WTC11 (cell line): ENCODE results near the gene ZKSCAN1. TPM values are rescaled to one million over a fixed set of nuclear protein-coding genes. Genes with fewer than 3 reads are reported as not detected.
"Not testable (repeated sequence)": the region's sequence is repeated elsewhere in the genome, so short reads cannot be mapped to it uniquely, and the experiment has no call there.

Experiments
- ATAC-seq: fragments of 200-7000 bp; cut with Tn5 transposase; 2 replicates; pipeline ENCODE4 v1.10.0; 2021; ENCODE audit warnings: mild to moderate bottlenecking, moderate library complexity
- CTCF ChIA-PET: fragments of 300-600 bp; sonication (Branson Sonifier 250); formaldehyde crosslinking; loops from one replicate; lab custom pipeline; 2021; ENCODE audit warnings: antibody characterized with exemption; lab: Charles Lee
- POLR2A ChIA-PET: fragments of 350-600 bp; sonication (Branson Sonifier 250); formaldehyde crosslinking; loops from one replicate; lab custom pipeline; 2021; ENCODE audit warnings: antibody characterized with exemption; lab: Charles Lee
- DNase-seq: peaks from one replicate; pipeline ENCODE4 v3.0.0; 2021; ENCODE audit warnings: low spot score
- H3K27ac Mint-ChIP-seq: 2 replicates; pipeline ENCODE4 v1.8.0; 2021; ENCODE audit warnings: mixed read lengths
- H3K27me3 Mint-ChIP-seq: 2 replicates; pipeline ENCODE4 v1.8.0; 2021; ENCODE audit warnings: low read depth, mild to moderate bottlenecking, moderate library complexity, mixed read lengths
- H3K36me3 Mint-ChIP-seq: 2 replicates; pipeline ENCODE4 v1.8.0; 2021; ENCODE audit warnings: mixed read lengths
- H3K4me1 Mint-ChIP-seq: 2 replicates; pipeline ENCODE4 v1.8.0; 2022; ENCODE audit warnings: mixed read lengths
- H3K4me3 Mint-ChIP-seq: 2 replicates; pipeline ENCODE4 v1.8.0; 2021; ENCODE audit warnings: mild to moderate bottlenecking, moderate library complexity, mixed read lengths
- H3K9me3 Mint-ChIP-seq: 2 replicates; pipeline ENCODE4 v1.8.0; 2021; ENCODE audit warnings: mixed read lengths
- CREM ChIP-seq: sonication (generic); formaldehyde crosslinking; IDR thresholded peaks from 2 replicates; pipeline ENCODE4 v1.8.1; 2022; ENCODE audit warnings: mild to moderate bottlenecking, missing genetic modification reagents, moderate library complexity
- FOXK1 ChIP-seq: sonication (generic); formaldehyde crosslinking; IDR thresholded peaks from 2 replicates; pipeline ENCODE4 v1.8.0; 2022; ENCODE audit warnings: mild to moderate bottlenecking, moderate library complexity, missing genetic modification reagents
- GABPB1 ChIP-seq: sonication (generic); formaldehyde crosslinking; IDR thresholded peaks from 2 replicates; pipeline ENCODE4 v1.8.1; 2023; ENCODE audit warnings: mild to moderate bottlenecking, missing genetic modification reagents
- IRF2 ChIP-seq: sonication (generic); formaldehyde crosslinking; IDR thresholded peaks from 2 replicates; pipeline ENCODE4 v1.8.0; 2022; ENCODE audit warnings: low read depth, missing genetic modification reagents, borderline replicate concordance
- JAZF1 ChIP-seq: fragments of 250-450 bp; sonication (Bioruptor Pico); IDR thresholded peaks from 2 replicates; pipeline ENCODE4 v1.9.0; 2021; ENCODE audit warnings: moderate library complexity, mild to moderate bottlenecking, inconsistent platforms
- JUN ChIP-seq: sonication (generic); formaldehyde crosslinking; IDR thresholded peaks from 2 replicates; pipeline ENCODE4 v1.8.0; 2023; ENCODE audit warnings: mild to moderate bottlenecking, missing genetic modification reagents
- KAT7 ChIP-seq: sonication (generic); formaldehyde crosslinking; IDR thresholded peaks from 2 replicates; pipeline ENCODE4 v1.8.1; 2023; ENCODE audit warnings: missing genetic modification reagents, mild to moderate bottlenecking, borderline replicate concordance
- NFE2L1 ChIP-seq: sonication (generic); formaldehyde crosslinking; IDR thresholded peaks from 2 replicates; pipeline ENCODE4 v1.8.1; 2023; ENCODE audit warnings: missing genetic modification reagents
- NR2C2 ChIP-seq: sonication (generic); formaldehyde crosslinking; IDR thresholded peaks from 2 replicates; pipeline ENCODE4 v1.8.0; 2022; ENCODE audit warnings: mild to moderate bottlenecking, missing genetic modification reagents
- OVOL2 ChIP-seq: fragments of 250-450 bp; sonication (Bioruptor Pico); IDR thresholded peaks from 2 replicates; pipeline ENCODE4 v1.9.0; 2021; ENCODE audit warnings: mild to moderate bottlenecking, borderline replicate concordance
- RORB ChIP-seq: fragments of 250-450 bp; sonication (Bioruptor Pico); IDR thresholded peaks from 2 replicates; pipeline ENCODE4 v1.9.0; 2021; ENCODE audit warnings: mild to moderate bottlenecking
- TCF7 ChIP-seq: sonication (generic); formaldehyde crosslinking; IDR thresholded peaks from 2 replicates; pipeline ENCODE4 v1.8.0; 2022; ENCODE audit warnings: mild to moderate bottlenecking, low read depth, missing genetic modification reagents, moderate library complexity
- TEAD1 ChIP-seq: sonication (generic); formaldehyde crosslinking; IDR thresholded peaks from 2 replicates; pipeline ENCODE4 v1.8.0; 2022; ENCODE audit warnings: mild to moderate bottlenecking, missing genetic modification reagents
- ZNF232 ChIP-seq: sonication (generic); formaldehyde crosslinking; IDR thresholded peaks from 2 replicates; pipeline ENCODE4 v1.8.0; 2022; ENCODE audit warnings: mild to moderate bottlenecking, missing genetic modification reagents
- total RNA-seq: library from RNA; stranded (reverse); gene quantifications from 3 replicates; pipeline ENCODE4 v1.2.3, GENCODE V29; 2021
- TF ChIP-seq, protein P1 (sequence below): sonication (generic); formaldehyde crosslinking; IDR thresholded peaks from 2 replicates; pipeline ENCODE4 v1.8.1; 2023; ENCODE audit warnings: mild to moderate bottlenecking, moderate library complexity, missing genetic modification reagents
- TF ChIP-seq, protein P2 (sequence below): sonication (generic); formaldehyde crosslinking; IDR thresholded peaks from 2 replicates; pipeline ENCODE4 v1.8.1; 2023; ENCODE audit warnings: mild to moderate bottlenecking, missing genetic modification reagents
- TF ChIP-seq, protein P3 (sequence below): sonication (generic); formaldehyde crosslinking; IDR thresholded peaks from 2 replicates; pipeline ENCODE4 v1.8.0; 2023; ENCODE audit warnings: mild to moderate bottlenecking, missing genetic modification reagents
- TF ChIP-seq, protein P4 (sequence below): sonication (generic); formaldehyde crosslinking; IDR thresholded peaks from 2 replicates; pipeline ENCODE4 v1.8.1; 2022; ENCODE audit warnings: low read depth, missing genetic modification reagents, borderline replicate concordance
- TF ChIP-seq, protein P5 (sequence below): sonication (generic); formaldehyde crosslinking; IDR thresholded peaks from 2 replicates; pipeline ENCODE4 v1.8.1; 2023; ENCODE audit warnings: mild to moderate bottlenecking, missing genetic modification reagents, moderate library complexity
- TF ChIP-seq, protein P6 (sequence below): sonication (generic); formaldehyde crosslinking; IDR thresholded peaks from 2 replicates; pipeline ENCODE4 v1.8.1; 2022; ENCODE audit warnings: low read depth, mild to moderate bottlenecking, moderate library complexity, missing genetic modification reagents, borderline replicate concordance

Gene ZKSCAN1
- total RNA-seq, 1 experiment from 2014 or later = 46.6 TPM

DNA sequence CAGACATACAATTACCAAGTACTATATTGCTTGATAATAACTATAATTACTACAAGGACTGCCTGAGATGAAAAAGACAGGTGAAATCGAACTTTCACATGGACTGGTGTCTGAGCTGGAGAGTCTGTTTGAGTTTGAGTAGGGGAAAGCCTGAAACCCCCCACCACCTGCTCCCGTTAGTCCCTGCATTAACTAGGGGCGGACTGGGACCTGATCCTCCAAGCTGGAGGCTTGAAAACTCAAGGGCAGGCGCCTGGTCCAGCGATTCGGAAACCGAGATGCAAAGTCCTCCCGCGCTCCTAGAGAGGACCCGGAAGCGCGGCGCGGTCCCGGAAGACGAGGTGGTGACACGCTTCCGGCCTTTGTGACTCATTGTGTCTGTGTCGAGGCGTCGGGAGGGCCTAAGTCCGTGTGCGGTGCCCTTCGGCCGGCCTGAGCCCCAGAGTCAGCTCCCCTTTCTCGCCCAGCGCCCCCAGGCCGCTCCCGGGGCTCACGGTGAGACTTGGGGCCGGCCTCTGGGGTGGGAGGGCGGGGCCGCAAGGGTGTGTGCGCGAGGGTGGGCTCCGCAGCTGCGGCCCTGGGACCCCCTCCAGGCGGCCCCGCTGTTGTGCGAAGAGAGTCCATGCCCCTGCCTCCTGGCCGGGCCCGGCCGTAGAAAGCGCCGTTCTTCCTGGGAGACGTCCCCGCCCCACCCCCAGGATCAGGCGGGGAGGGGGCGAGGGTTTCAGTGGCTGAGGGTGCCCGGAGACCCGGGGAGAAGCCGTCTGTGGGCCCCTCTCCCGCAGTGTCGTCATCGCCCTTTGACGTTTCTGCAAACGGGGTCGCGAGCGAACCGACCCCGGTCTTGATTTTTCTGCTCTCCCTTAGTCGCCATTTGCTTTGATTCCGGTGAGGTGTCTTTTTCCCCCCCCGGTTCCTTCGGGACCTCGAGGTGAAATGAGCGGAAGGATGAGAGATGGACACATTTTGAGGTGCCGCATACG lies at the start of gene ZKSCAN1 (continued):
- TF ChIP-seq, protein P1, sequence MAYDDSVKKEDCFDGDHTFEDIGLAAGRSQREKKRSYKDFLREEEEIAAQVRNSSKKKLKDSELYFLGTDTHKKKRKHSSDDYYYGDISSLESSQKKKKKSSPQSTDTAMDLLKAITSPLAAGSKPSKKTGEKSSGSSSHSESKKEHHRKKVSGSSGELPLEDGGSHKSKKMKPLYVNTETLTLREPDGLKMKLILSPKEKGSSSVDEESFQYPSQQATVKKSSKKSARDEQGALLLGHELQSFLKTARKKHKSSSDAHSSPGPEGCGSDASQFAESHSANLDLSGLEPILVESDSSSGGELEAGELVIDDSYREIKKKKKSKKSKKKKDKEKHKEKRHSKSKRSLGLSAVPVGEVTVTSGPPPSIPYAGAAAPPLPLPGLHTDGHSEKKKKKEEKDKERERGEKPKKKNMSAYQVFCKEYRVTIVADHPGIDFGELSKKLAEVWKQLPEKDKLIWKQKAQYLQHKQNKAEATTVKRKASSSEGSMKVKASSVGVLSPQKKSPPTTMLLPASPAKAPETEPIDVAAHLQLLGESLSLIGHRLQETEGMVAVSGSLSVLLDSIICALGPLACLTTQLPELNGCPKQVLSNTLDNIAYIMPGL (CRISPR knock-in tag) = 0 out of 2 replicates have a peak, but pooled peaks have one; percentile 22
- TF ChIP-seq KAT7 (no peak), NR2C2 (no peak), NFE2L1 (CRISPR knock-in tag) (no peak), IRF2 (no peak), GABPB1 (CRISPR knock-in tag) (peak; percentile 81), FOXK1 (peak; percentile 91), TEAD1 (peak; percentile 73; the same call in 1 of the 2 replicates), CREM (CRISPR knock-in tag) (peak; percentile 90)
- TF ChIP-seq, protein P2, sequence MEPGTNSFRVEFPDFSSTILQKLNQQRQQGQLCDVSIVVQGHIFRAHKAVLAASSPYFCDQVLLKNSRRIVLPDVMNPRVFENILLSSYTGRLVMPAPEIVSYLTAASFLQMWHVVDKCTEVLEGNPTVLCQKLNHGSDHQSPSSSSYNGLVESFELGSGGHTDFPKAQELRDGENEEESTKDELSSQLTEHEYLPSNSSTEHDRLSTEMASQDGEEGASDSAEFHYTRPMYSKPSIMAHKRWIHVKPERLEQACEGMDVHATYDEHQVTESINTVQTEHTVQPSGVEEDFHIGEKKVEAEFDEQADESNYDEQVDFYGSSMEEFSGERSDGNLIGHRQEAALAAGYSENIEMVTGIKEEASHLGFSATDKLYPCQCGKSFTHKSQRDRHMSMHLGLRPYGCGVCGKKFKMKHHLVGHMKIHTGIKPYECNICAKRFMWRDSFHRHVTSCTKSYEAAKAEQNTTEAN = no peak
- TF ChIP-seq, protein P3, sequence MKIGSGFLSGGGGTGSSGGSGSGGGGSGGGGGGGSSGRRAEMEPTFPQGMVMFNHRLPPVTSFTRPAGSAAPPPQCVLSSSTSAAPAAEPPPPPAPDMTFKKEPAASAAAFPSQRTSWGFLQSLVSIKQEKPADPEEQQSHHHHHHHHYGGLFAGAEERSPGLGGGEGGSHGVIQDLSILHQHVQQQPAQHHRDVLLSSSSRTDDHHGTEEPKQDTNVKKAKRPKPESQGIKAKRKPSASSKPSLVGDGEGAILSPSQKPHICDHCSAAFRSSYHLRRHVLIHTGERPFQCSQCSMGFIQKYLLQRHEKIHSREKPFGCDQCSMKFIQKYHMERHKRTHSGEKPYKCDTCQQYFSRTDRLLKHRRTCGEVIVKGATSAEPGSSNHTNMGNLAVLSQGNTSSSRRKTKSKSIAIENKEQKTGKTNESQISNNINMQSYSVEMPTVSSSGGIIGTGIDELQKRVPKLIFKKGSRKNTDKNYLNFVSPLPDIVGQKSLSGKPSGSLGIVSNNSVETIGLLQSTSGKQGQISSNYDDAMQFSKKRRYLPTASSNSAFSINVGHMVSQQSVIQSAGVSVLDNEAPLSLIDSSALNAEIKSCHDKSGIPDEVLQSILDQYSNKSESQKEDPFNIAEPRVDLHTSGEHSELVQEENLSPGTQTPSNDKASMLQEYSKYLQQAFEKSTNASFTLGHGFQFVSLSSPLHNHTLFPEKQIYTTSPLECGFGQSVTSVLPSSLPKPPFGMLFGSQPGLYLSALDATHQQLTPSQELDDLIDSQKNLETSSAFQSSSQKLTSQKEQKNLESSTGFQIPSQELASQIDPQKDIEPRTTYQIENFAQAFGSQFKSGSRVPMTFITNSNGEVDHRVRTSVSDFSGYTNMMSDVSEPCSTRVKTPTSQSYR (CRISPR knock-in tag) = 0 out of 2 replicates have a peak, but pooled peaks have one; percentile 17
- TF ChIP-seq, protein P4, sequence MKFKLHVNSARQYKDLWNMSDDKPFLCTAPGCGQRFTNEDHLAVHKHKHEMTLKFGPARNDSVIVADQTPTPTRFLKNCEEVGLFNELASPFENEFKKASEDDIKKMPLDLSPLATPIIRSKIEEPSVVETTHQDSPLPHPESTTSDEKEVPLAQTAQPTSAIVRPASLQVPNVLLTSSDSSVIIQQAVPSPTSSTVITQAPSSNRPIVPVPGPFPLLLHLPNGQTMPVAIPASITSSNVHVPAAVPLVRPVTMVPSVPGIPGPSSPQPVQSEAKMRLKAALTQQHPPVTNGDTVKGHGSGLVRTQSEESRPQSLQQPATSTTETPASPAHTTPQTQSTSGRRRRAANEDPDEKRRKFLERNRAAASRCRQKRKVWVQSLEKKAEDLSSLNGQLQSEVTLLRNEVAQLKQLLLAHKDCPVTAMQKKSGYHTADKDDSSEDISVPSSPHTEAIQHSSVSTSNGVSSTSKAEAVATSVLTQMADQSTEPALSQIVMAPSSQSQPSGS (CRISPR knock-in tag) = no peak
- TF ChIP-seq, all 79 proteins: peak for 15

DNA sequence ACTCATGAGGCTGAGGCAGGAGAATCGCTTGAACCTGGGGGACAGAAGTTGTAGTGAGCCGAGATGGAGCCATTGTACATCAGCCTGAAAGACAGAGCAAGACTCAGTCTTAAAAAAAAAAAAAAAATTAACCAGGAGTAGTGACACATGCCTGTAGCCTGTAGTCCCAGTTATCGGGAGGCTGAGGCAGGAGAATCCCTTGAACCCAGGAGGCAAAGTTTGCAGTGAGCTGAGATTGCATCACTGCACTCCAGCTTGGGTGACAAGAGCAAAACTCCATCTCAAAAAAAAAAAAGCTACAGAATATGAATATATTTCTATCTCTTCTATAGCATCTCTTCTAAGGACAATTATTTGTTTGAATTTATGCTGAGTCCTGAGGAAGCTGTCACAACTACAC lies 46.1 kb upstream of the ZKSCAN1 start:
- ATAC-seq = no peak
- Mint-ChIP-seq H3K27me3 (peaks cover 9% of the 10 kb centered on the region), H3K27ac (no peak overlapping the region), H3K9me3 (peaks cover 13% of the 10 kb centered on the region), H3K36me3 (no peaks in the 10 kb centered on the region), H3K4me3 (no peak overlapping the region), H3K4me1 (peaks cover 5% of the 10 kb centered on the region; the same call in 1 of the 2 replicates)
- CTCF ChIA-PET = interaction anchor here (0.7 to 2.6 kb wide), 2 partner anchors 10 to 21 kb away, joined by 3 to 12 read pairs; no protein-coding TSS in a partner anchor
- DNase-seq = no peak
- POLR2A ChIA-PET = no interaction called here
- TF ChIP-seq, protein P5, sequence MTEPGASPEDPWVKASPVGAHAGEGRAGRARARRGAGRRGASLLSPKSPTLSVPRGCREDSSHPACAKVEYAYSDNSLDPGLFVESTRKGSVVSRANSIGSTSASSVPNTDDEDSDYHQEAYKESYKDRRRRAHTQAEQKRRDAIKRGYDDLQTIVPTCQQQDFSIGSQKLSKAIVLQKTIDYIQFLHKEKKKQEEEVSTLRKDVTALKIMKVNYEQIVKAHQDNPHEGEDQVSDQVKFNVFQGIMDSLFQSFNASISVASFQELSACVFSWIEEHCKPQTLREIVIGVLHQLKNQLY (CRISPR knock-in tag) = no peak
- TF ChIP-seq JAZF1 (CRISPR knock-in tag) (no peak), ZNF232 (no peak), RORB (CRISPR knock-in tag) (no peak), TCF7 (CRISPR knock-in tag) (no peak), JUN (CRISPR knock-in tag) (no peak), OVOL2 (CRISPR knock-in tag) (no peak)
- TF ChIP-seq, protein P6, sequence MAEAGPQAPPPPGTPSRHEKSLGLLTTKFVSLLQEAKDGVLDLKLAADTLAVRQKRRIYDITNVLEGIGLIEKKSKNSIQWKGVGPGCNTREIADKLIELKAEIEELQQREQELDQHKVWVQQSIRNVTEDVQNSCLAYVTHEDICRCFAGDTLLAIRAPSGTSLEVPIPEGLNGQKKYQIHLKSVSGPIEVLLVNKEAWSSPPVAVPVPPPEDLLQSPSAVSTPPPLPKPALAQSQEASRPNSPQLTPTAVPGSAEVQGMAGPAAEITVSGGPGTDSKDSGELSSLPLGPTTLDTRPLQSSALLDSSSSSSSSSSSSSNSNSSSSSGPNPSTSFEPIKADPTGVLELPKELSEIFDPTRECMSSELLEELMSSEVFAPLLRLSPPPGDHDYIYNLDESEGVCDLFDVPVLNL (CRISPR knock-in tag) = no peak

DNA sequence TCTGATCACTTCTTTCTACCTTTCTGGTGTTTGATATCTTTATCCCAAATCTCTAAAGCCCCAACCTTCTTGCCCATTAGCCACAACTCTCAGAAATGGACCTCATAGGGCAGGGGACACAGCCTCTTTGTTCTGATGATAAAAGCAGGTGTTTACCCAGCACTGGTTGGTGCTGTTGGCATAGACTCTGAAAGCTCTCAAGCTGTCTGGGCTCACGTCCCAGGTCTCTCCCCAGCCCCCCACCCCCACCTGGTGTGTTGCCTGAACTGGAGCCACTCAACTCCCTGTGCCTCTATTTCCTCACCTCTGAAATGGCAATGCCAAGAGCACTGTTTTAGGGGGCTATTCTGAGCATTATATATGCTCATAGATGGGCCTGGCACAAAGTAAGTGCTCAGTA lies 45.6 kb upstream of the ZKSCAN1 start:
- POLR2A ChIA-PET, H3K9me3 Mint-ChIP-seq, H3K27ac Mint-ChIP-seq, H3K36me3 Mint-ChIP-seq, H3K27me3 Mint-ChIP-seq, ATAC-seq, H3K4me1 Mint-ChIP-seq, DNase-seq, H3K4me3 Mint-ChIP-seq: not testable (repeated sequence)
- CTCF ChIA-PET = interaction anchor here (0.7 to 0.9 kb wide), 2 partner anchors 22 to 57 kb away, joined by 3 read pairs; no protein-coding TSS in a partner anchor
